ENCODE results near the gene TIMP2. TPM values are rescaled to one million over a fixed set of nuclear protein-coding genes. Genes with fewer than 3 reads are reported as not detected.
A peak's percentile ranks its signal among the peaks of the same experiment; 100 is the strongest.

TIMP2 gene
- polyA plus RNA-seq, 4 donors: 12.7 to 84.6 (median 44.0) TPM

- 91 to 93% (median 92%) methylated on average over 10 of the region's 10 CpGs for WGBS, 3 donors
- H3K4me3 ChIP-seq (ENCODE audit: low read depth in 1 of 3, low read length in 3 of 3): no peak overlapping the region
- no peaks in the 10 kb centered on the region for H3K27me3 ChIP-seq (ENCODE audit: control insufficient read depth in 3 of 3, insufficient read depth in 3 of 3, low read length in 3 of 3)
- no peak for DNase-seq
- H3K4me1 ChIP-seq (ENCODE audit: control insufficient read depth in 3 of 3, insufficient read depth in 2 of 3, low read depth in 1 of 3, low read length in 2 of 3): peaks cover 0 to 14% (median 0%) of the 10 kb centered on the region in 3 donors
- peaks cover 0 to 48% (median 0%) of the 10 kb centered on the region in 3 donors for H3K36me3 ChIP-seq (ENCODE audit: control insufficient read depth in 3 of 3, insufficient read depth in 2 of 3, low read depth in 1 of 3, low read length in 3 of 3)
- H3K9me3 ChIP-seq (ENCODE audit: control insufficient read depth in 2 of 2, insufficient read depth in 1 of 2, low read depth in 1 of 2, low read length in 1 of 2): no peaks in the 10 kb centered on the region
- no peak overlapping the region for H3K27ac ChIP-seq (ENCODE audit: low read depth in 1 of 3, low read length in 2 of 3)
- FAIRE-seq: no peak
Measured at GRCh38 chr17:78901806-78902205, 23.4 kb downstream of the TIMP2 start.

GRCh38 chr17:78900816-78901215 is 24.4 kb downstream of the TIMP2 start:
- no peak overlapping the region for H3K4me3 ChIP-seq (ENCODE audit: low read depth in 1 of 3, low read length in 3 of 3)
- H3K27ac ChIP-seq (ENCODE audit: low read depth in 1 of 3, low read length in 2 of 3): no peak overlapping the region
- DNase-seq (no peak), FAIRE-seq (no peak)
- 87 to 91% (median 88%) methylated on average over 29 of the region's 29 CpGs for WGBS, 3 donors
- peaks cover 0 to 53% (median 0%) of the 10 kb centered on the region in 3 donors for H3K36me3 ChIP-seq (ENCODE audit: control insufficient read depth in 3 of 3, insufficient read depth in 2 of 3, low read depth in 1 of 3, low read length in 3 of 3)
- H3K9me3 ChIP-seq (ENCODE audit: control insufficient read depth in 2 of 2, insufficient read depth in 1 of 2, low read depth in 1 of 2, low read length in 1 of 2): no peaks in the 10 kb centered on the region
- H3K27me3 ChIP-seq (ENCODE audit: control insufficient read depth in 3 of 3, insufficient read depth in 3 of 3, low read length in 3 of 3): no peaks in the 10 kb centered on the region
- peaks cover 0 to 14% (median 0%) of the 10 kb centered on the region in 3 donors for H3K4me1 ChIP-seq (ENCODE audit: control insufficient read depth in 3 of 3, insufficient read depth in 2 of 3, low read depth in 1 of 3, low read length in 2 of 3)

GRCh38 chr17:78899361-78900260 is 25.6 kb downstream of the TIMP2 start:
- FAIRE-seq: no peak
- DNase-seq: peak in 1 of 2 donors; percentile 49
- no peak overlapping the region for H3K4me3 ChIP-seq (ENCODE audit: low read depth in 1 of 3, low read length in 3 of 3)
- peaks cover 0 to 49% (median 0%) of the 10 kb centered on the region in 3 donors for H3K36me3 ChIP-seq (ENCODE audit: control insufficient read depth in 3 of 3, insufficient read depth in 2 of 3, low read depth in 1 of 3, low read length in 3 of 3)
- 69 to 78% (median 70%) methylated on average over 18 of the region's 18 CpGs for WGBS, 3 donors
- no peaks in the 10 kb centered on the region for H3K27me3 ChIP-seq (ENCODE audit: control insufficient read depth in 3 of 3, insufficient read depth in 3 of 3, low read length in 3 of 3)
- no peak overlapping the region for H3K27ac ChIP-seq (ENCODE audit: low read depth in 1 of 3, low read length in 2 of 3)
- H3K4me1 ChIP-seq (ENCODE audit: control insufficient read depth in 3 of 3, insufficient read depth in 2 of 3, low read depth in 1 of 3, low read length in 2 of 3): peaks cover 0 to 14% (median 0%) of the 10 kb centered on the region in 3 donors
- H3K9me3 ChIP-seq (ENCODE audit: control insufficient read depth in 2 of 2, insufficient read depth in 1 of 2, low read depth in 1 of 2, low read length in 1 of 2): no peaks in the 10 kb centered on the region

- no peak for FAIRE-seq
- Histone ChIP-seq H3K4me1 (ENCODE audit: control insufficient read depth in 3 of 3, insufficient read depth in 2 of 3, low read depth in 1 of 3, low read length in 2 of 3) (peaks cover 0 to 14% (median 0%) of the 10 kb centered on the region in 3 donors), H3K9me3 (ENCODE audit: control insufficient read depth in 2 of 2, insufficient read depth in 1 of 2, low read depth in 1 of 2, low read length in 1 of 2) (no peaks in the 10 kb centered on the region), H3K4me3 (ENCODE audit: low read depth in 1 of 3, low read length in 3 of 3) (no peak overlapping the region), H3K36me3 (ENCODE audit: control insufficient read depth in 3 of 3, insufficient read depth in 2 of 3, low read depth in 1 of 3, low read length in 3 of 3) (peaks cover 0 to 45% (median 0%) of the 10 kb centered on the region in 3 donors), H3K27me3 (ENCODE audit: control insufficient read depth in 3 of 3, insufficient read depth in 3 of 3, low read length in 3 of 3) (no peaks in the 10 kb centered on the region), H3K27ac (ENCODE audit: low read depth in 1 of 3, low read length in 2 of 3) (no peak overlapping the region)
- WGBS, 3 donors: 88 to 90% (median 90%) methylated on average over 13 of the region's 13 CpGs
- DNase-seq: no peak
Measured at GRCh38 chr17:78898947-78899346, 26.2 kb downstream of the TIMP2 start.

GRCh38 chr17:78898075-78898836 is 26.9 kb downstream of the TIMP2 start:
- no peak overlapping the region for H3K4me3 ChIP-seq (ENCODE audit: low read depth in 1 of 3, low read length in 3 of 3)
- WGBS, 3 donors: 81 to 88% (median 81%) methylated on average over 17 of the region's 17 CpGs
- H3K4me1 ChIP-seq (ENCODE audit: control insufficient read depth in 3 of 3, insufficient read depth in 2 of 3, low read depth in 1 of 3, low read length in 2 of 3): peaks cover 0 to 12% (median 0%) of the 10 kb centered on the region in 3 donors
- H3K27me3 ChIP-seq (ENCODE audit: control insufficient read depth in 3 of 3, insufficient read depth in 3 of 3, low read length in 3 of 3): no peaks in the 10 kb centered on the region
- FAIRE-seq: no peak
- no peak overlapping the region for H3K27ac ChIP-seq (ENCODE audit: low read depth in 1 of 3, low read length in 2 of 3)
- H3K36me3 ChIP-seq (ENCODE audit: control insufficient read depth in 3 of 3, insufficient read depth in 2 of 3, low read depth in 1 of 3, low read length in 3 of 3): peaks cover 0 to 46% (median 0%) of the 10 kb centered on the region in 3 donors
- no peaks in the 10 kb centered on the region for H3K9me3 ChIP-seq (ENCODE audit: control insufficient read depth in 2 of 2, insufficient read depth in 1 of 2, low read depth in 1 of 2, low read length in 1 of 2)
- DNase-seq: no peak

GRCh38 chr17:78897664-78898047 is 27.5 kb downstream of the TIMP2 start:
- Histone ChIP-seq H3K36me3 (ENCODE audit: control insufficient read depth in 3 of 3, insufficient read depth in 2 of 3, low read depth in 1 of 3, low read length in 3 of 3) (peaks cover 0 to 48% (median 0%) of the 10 kb centered on the region in 3 donors), H3K4me3 (ENCODE audit: low read depth in 1 of 3, low read length in 3 of 3) (no peak overlapping the region), H3K27me3 (ENCODE audit: control insufficient read depth in 3 of 3, insufficient read depth in 3 of 3, low read length in 3 of 3) (no peaks in the 10 kb centered on the region), H3K9me3 (ENCODE audit: control insufficient read depth in 2 of 2, insufficient read depth in 1 of 2, low read depth in 1 of 2, low read length in 1 of 2) (no peaks in the 10 kb centered on the region), H3K27ac (ENCODE audit: low read depth in 1 of 3, low read length in 2 of 3) (no peak overlapping the region), H3K4me1 (ENCODE audit: control insufficient read depth in 3 of 3, insufficient read depth in 2 of 3, low read depth in 1 of 3, low read length in 2 of 3) (peaks cover 0 to 6% (median 0%) of the 10 kb centered on the region in 3 donors)
- DNase-seq: no peak
- FAIRE-seq: no peak
- WGBS, 3 donors: 78 to 94% (median 83%) methylated on average over 7 of the region's 7 CpGs

GRCh38 chr17:78896834-78897663 is 28.1 kb downstream of the TIMP2 start:
- H3K36me3 ChIP-seq (ENCODE audit: control insufficient read depth in 3 of 3, insufficient read depth in 2 of 3, low read depth in 1 of 3, low read length in 3 of 3): peaks cover 0 to 46% (median 0%) of the 10 kb centered on the region in 3 donors
- H3K9me3 ChIP-seq (ENCODE audit: control insufficient read depth in 2 of 2, insufficient read depth in 1 of 2, low read depth in 1 of 2, low read length in 1 of 2): no peaks in the 10 kb centered on the region
- no peaks in the 10 kb centered on the region for H3K27me3 ChIP-seq (ENCODE audit: control insufficient read depth in 3 of 3, insufficient read depth in 3 of 3, low read length in 3 of 3)
- FAIRE-seq: no peak
- no peaks in the 10 kb centered on the region for H3K4me1 ChIP-seq (ENCODE audit: control insufficient read depth in 3 of 3, insufficient read depth in 2 of 3, low read depth in 1 of 3, low read length in 2 of 3)
- H3K4me3 ChIP-seq (ENCODE audit: low read depth in 1 of 3, low read length in 3 of 3): no peak overlapping the region
- H3K27ac ChIP-seq (ENCODE audit: low read depth in 1 of 3, low read length in 2 of 3): no peak overlapping the region
- whole genome bisulfite sequencing, 3 donors: 88 to 94% (median 88%) methylated on average over 31 to 34 of the region's 34 CpGs
- DNase-seq: no peak
